ENCODE results near the gene TOX2.

DNA sequence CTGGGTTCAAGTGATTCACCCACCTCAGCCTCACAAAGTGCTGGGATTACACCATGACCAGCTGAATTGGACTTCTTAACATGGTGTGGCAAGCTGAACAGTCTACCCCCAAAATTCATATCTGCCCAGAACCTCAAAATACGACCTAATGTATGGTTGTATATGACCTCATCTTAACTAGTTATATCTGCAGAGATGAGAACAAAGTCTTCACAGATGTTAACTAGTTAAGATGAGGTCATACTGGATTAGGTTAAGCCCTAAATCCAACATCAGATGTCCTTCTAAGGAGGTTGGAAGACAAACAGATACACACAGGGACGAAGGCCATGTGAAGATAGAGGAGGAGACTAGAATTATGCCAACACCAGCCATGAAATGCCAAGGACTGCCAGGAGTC, 169.8 kb downstream of the TOX2 start:
- TF ChIP-seq TAF1 (IDR thresholded peaks at IDR 0.05; ENCODE audit: low read depth, low read length) (no peak), POLR2AphosphoS5 (IDR thresholded peaks at IDR 0.05; ENCODE audit: low read depth, low read length) (no peak), SPI1 (IDR thresholded peaks at IDR 0.05; ENCODE audit: low read depth, low read length) (no peak), POLR2A (IDR thresholded peaks at IDR 0.05; ENCODE audit: low read depth, low read length) (no peak), POU2F2 (IDR thresholded peaks at IDR 0.05; ENCODE audit: low read depth, low read length) (no peak)

Data from GM12891 (cell line).